Mucosa of rectum (tissue), 2 donors: ENCODE results near the gene MME.
A peak's percentile ranks its signal among the peaks of the same experiment; 100 is the strongest.

Experiments used
- H3K27ac ChIP-seq, 2 donors: one replicate each; pipeline ENCODE4 v1.7.0; 2013; ENCODE audit warnings: inconsistent platforms in 2 of 2, low read depth in 2 of 2, low read length in 2 of 2
- H3K27me3 ChIP-seq, 2 donors: one replicate each; pipeline ENCODE4 v1.7.0; 2013; ENCODE audit warnings: low read length in 2 of 2; ENCODE audit not compliant: control insufficient read depth in 2 of 2, insufficient read depth in 2 of 2
- H3K36me3 ChIP-seq, 2 donors: one replicate each; pipeline ENCODE4 v1.7.0; 2013; ENCODE audit warnings: low read length in 2 of 2; ENCODE audit not compliant: control insufficient read depth in 2 of 2, insufficient read depth in 2 of 2
- H3K4me1 ChIP-seq, 2 donors: one replicate each; pipeline ENCODE4 v1.7.0; 2013; ENCODE audit warnings: low read length in 2 of 2, mild to moderate bottlenecking in 1 of 2; ENCODE audit not compliant: control insufficient read depth in 2 of 2, insufficient read depth in 2 of 2
- H3K4me3 ChIP-seq, 2 donors: one replicate each; pipeline ENCODE4 v1.7.0; 2013; ENCODE audit warnings: low read length in 2 of 2
- H3K9ac ChIP-seq, 2 donors: one replicate each; pipeline ENCODE4 v1.7.0; 2013; ENCODE audit warnings: low read length in 2 of 2, low read depth in 1 of 2, mild to moderate bottlenecking in 1 of 2
- H3K9me3 ChIP-seq, 2 donors: one replicate each; pipeline ENCODE4 v1.7.0; 2013; ENCODE audit warnings: low read length in 2 of 2; ENCODE audit not compliant: control insufficient read depth in 2 of 2
- donor health status: healthy.
- donor health status: Normal muscosa, but diverticular disease.

The MME gene

GRCh38 chr3:155052470-155052869 is 27.6 kb upstream of the MME start:
- no peak overlapping the region for H3K9ac ChIP-seq

DNA sequence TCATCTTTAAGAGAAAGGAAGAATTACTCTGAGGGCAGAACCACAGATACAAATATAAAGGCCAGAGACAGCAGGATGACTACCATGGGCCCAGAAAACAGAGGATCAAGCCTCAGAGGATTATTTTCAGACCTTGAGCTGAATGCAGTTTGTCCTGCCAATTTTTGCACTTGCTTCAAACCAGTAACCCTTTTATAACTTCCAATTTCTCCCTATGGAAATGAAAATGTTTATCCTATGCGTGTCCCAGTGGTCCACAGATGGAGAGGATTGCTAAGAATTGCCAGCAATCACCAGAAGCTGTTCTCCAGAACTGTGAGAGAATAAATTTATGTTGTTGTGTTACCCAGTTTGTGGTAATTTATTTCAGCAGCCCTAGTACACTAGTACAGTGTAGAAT is 26.4 kb upstream of the MME start:
- Histone ChIP-seq H3K4me3 (no peak overlapping the region), H3K9ac (no peak overlapping the region), H3K27me3 (no peaks in the 10 kb centered on the region), H3K4me1 (no peaks in the 10 kb centered on the region), H3K27ac (no peak overlapping the region), H3K36me3 (no peaks in the 10 kb centered on the region), H3K9me3 (no peaks in the 10 kb centered on the region)

More at GRCh38 chr3:155052470-155052869, 27.6 kb upstream of the MME start:
- H3K27me3 ChIP-seq: no peaks in the 10 kb centered on the region
- no peak overlapping the region for H3K4me3 ChIP-seq
- H3K4me1 ChIP-seq: no peaks in the 10 kb centered on the region
- no peaks in the 10 kb centered on the region for H3K36me3 ChIP-seq
- no peak overlapping the region for H3K27ac ChIP-seq
- H3K9me3 ChIP-seq: no peaks in the 10 kb centered on the region

- H3K4me1 ChIP-seq: no peaks in the 10 kb centered on the region
- H3K9ac ChIP-seq: no peak overlapping the region
- H3K27ac ChIP-seq: no peak overlapping the region
- H3K36me3 ChIP-seq: no peaks in the 10 kb centered on the region
- H3K27me3 ChIP-seq: no peaks in the 10 kb centered on the region
- H3K4me3 ChIP-seq: no peak overlapping the region
- no peaks in the 10 kb centered on the region for H3K9me3 ChIP-seq
Measured at GRCh38 chr3:155064920-155065319, 15.2 kb upstream of the MME start.

GRCh38 chr3:155065537-155065936 is 14.6 kb upstream of the MME start:
- Histone ChIP-seq H3K36me3 (no peaks in the 10 kb centered on the region), H3K9ac (no peak overlapping the region), H3K27ac (no peak overlapping the region), H3K27me3 (no peaks in the 10 kb centered on the region), H3K4me3 (no peak overlapping the region), H3K4me1 (no peaks in the 10 kb centered on the region), H3K9me3 (no peaks in the 10 kb centered on the region)

GRCh38 chr3:155069729-155070128 is 10.4 kb upstream of the MME start:
- Histone ChIP-seq H3K4me3 (no peak overlapping the region), H3K27ac (no peak overlapping the region), H3K36me3 (no peaks in the 10 kb centered on the region), H3K9ac (no peak overlapping the region), H3K27me3 (no peaks in the 10 kb centered on the region), H3K4me1 (no peaks in the 10 kb centered on the region), H3K9me3 (no peaks in the 10 kb centered on the region)

DNA sequence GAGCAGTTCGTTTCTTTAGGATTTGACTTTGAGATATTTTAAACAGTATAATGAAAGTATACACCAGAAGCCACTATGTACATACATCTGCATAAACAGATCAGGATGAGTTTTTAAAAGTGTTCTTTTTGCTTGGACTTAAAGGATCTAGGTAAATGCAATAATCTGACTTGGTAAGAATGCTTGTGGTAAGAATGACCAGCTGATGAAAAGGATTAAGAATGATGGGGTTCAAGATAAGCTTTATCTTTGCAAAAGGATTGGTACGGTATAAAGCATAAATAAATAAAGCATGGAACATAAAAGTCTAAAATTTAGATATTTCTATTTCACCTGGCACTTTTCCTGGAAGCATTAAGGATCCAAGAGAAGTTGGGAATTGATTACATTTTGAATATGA is 9.8 kb upstream of the MME start:
- no peak overlapping the region for H3K9ac ChIP-seq
- no peaks in the 10 kb centered on the region for H3K9me3 ChIP-seq
- H3K36me3 ChIP-seq: no peaks in the 10 kb centered on the region
- H3K4me3 ChIP-seq: no peak overlapping the region
- no peaks in the 10 kb centered on the region for H3K4me1 ChIP-seq
- H3K27ac ChIP-seq: no peak overlapping the region
- no peaks in the 10 kb centered on the region for H3K27me3 ChIP-seq

DNA sequence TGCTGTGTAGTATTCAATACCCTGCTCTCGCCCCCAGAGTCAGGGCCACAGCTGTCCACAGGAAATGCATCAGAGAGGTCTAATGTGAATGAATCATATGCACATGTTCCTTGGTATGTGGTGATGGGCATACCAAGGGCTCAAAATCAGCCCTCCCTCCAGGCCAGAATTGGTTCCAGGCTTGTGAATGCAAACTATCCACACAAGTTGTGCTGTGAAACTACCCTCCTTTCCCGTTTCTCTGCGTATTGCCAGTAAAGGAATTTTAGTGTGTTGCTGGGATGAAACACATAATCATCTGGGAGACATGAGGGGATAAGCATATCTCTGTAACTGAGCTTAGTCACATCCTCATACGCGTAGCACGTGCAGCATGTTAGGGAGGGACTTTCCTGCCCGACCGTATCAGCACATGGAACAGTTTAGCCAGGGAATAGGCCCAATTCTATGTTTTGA is 9.2 kb upstream of the MME start:
- Histone ChIP-seq H3K4me1 (no peaks in the 10 kb centered on the region), H3K27ac (no peak overlapping the region), H3K36me3 (no peaks in the 10 kb centered on the region), H3K9ac (no peak overlapping the region), H3K27me3 (no peaks in the 10 kb centered on the region), H3K9me3 (no peaks in the 10 kb centered on the region), H3K4me3 (no peak overlapping the region)

- Histone ChIP-seq H3K27ac (no peak overlapping the region), H3K27me3 (peaks cover 8 to 14% of the 10 kb centered on the region in 2 donors), H3K4me3 (no peak overlapping the region), H3K9ac (no peak overlapping the region), H3K9me3 (no peaks in the 10 kb centered on the region), H3K4me1 (peaks cover 3% of the 10 kb centered on the region in 2 donors), H3K36me3 (no peaks in the 10 kb centered on the region)
Measured at GRCh38 chr3:155075200-155075599, 4.9 kb upstream of the MME start.

DNA sequence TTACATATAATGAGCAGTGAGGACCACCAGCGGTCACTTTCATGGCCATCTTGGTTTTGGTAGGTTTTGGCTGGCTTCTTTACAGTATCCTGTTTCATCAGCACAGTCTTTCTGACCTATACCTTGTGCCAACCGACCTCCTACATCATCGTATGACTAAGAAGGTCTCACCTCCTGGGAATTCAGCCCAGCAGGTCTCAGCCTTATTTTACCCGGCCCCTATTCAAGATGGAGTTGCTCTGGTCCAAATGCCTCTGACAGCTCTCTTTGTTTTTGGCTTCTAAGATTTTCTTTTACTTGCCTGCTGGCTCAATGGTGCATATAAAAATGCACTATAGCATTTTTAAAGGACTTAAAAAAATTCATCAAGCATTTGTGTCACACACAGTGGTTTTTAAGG is 3.2 kb upstream of the MME start:
- Histone ChIP-seq H3K36me3 (no peaks in the 10 kb centered on the region), H3K27me3 (peaks cover 14 to 26% of the 10 kb centered on the region in 2 donors), H3K9me3 (no peaks in the 10 kb centered on the region), H3K4me3 (no peak overlapping the region), H3K27ac (no peak overlapping the region), H3K9ac (no peak overlapping the region), H3K4me1 (peaks cover 3% of the 10 kb centered on the region in 2 donors)

DNA sequence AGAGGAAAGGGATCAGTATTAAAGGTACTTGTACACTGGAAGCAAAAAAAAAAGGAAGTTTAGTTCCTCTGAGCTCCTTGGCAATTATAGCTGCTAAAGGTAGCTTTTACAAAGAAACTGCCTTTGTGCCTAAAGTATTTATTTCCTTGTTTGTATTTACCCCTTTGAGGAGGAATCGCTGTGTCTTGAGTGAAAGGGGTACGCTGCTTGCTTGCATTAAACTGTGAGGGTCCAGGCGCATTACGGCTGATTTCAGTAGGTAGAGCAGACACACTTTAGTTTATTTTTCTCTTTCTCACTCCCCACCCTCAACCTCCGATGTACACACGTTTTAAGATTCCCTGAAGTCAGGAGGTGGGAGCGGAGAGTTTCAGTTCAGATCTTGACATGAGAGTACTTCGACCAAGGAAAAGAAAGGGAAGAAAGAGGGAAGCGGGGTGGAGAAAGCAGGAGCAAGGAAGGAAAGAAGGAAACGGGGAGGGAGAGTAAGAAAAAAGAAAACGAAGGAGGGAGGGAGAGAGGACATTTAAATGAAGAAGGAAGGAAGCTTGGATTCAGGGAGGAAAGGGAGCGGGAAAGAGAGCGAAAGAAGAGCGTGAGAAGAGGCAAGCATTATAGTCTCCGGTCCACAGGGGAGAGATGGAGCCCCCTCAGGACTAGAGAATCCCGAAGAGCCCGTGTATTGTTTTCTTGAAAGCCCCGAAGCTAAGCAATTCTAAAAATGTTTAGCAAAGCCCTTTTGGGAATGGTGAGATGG is 1.2 kb upstream of the MME start:
- H3K36me3 ChIP-seq: no peaks in the 10 kb centered on the region
- H3K4me1 ChIP-seq: peaks cover 3% of the 10 kb centered on the region in 2 donors
- no peak overlapping the region for H3K9ac ChIP-seq
- H3K4me3 ChIP-seq: peak overlapping the region; percentile 48 to 53
- H3K27me3 ChIP-seq: peaks cover 14 to 27% of the 10 kb centered on the region in 2 donors
- H3K9me3 ChIP-seq: no peaks in the 10 kb centered on the region
- H3K27ac ChIP-seq: no peak overlapping the region
